ENCODE results near the gene BRPF3. TPM values are rescaled to one million over a fixed set of nuclear protein-coding genes. Genes with fewer than 3 reads are reported as not detected.

The BRPF3 gene
- total and polyA plus RNA-seq, 10 of the 15 experiments (the other 5 are each of a cell fraction or from before 2014, with no cell fraction given): 2.3 to 16.1 (median 6.7) TPM

- ATAC-seq (no peak), DNase-seq (ENCODE audit: low read depth, low spot score) (no peak), FAIRE-seq (no peak)
- in situ Hi-C loops (cut with MboI) (no loop called here), intact Hi-C loops (cut with micrococcal nuclease; ENCODE audit: unreplicated experiment) (no loop called here)
- H3K4me2 ChIP-seq (ENCODE audit: control insufficient read depth, insufficient read depth): no peak overlapping the region
- no peak overlapping the region for H3K9ac ChIP-seq (ENCODE audit: control insufficient read depth, insufficient read depth, low read length)
- no peak overlapping the region for H3K4me3 ChIP-seq
- H3K4me1 ChIP-seq (ENCODE audit: control insufficient read depth, insufficient read depth, low read length): no peaks in the 10 kb centered on the region
- H3K27me3 ChIP-seq (replicated peaks in 1 of 2; ENCODE audit: control insufficient read depth in 2 of 2, insufficient read depth in 2 of 2, low read length in 1 of 2): no peaks in the 10 kb centered on the region
- H4K20me1 ChIP-seq (ENCODE audit: control insufficient read depth, insufficient read depth): no peaks in the 10 kb centered on the region
- H3K36me3 ChIP-seq (ENCODE audit: control insufficient read depth in 2 of 2, insufficient read depth in 2 of 2, low read length in 1 of 2): peaks cover 11 to 24% of the 10 kb centered on the region in 2 experiments
- POLR2A ChIA-PET: interaction anchor here (1.0 to 1.5 kb wide), 2 partner anchors 13 to 817 kb away, joined by 3 to 4 read pairs; no protein-coding TSS in a partner anchor
- BruUV-seq (replicated peaks): no TSS peak
- H2AFZ ChIP-seq (ENCODE audit: control insufficient read depth, low read depth, low read length): no peak overlapping the region
- 78% methylated on average over 3 of the region's 3 CpGs for WGBS (ENCODE audit: insufficient coverage, insufficient replicate concordance, low lambda C conversion rate, missing lambda C conversion rate)
- CTCF ChIA-PET: no interaction called here
- SMC1A ChIA-PET (ENCODE audit: uncharacterized antibody, unreplicated experiment): no interaction called here
- H3K79me2 ChIP-seq (ENCODE audit: control insufficient read depth, insufficient read depth, low read length): no peaks in the 10 kb centered on the region
- H3K27ac ChIP-seq (ENCODE audit: control insufficient read depth, insufficient read depth): no peak overlapping the region
- RAD21 ChIA-PET (ENCODE audit: unreplicated experiment): no interaction called here
- no peaks in the 10 kb centered on the region for H3K9me3 ChIP-seq (replicated peaks; ENCODE audit: control insufficient read depth, insufficient read depth, low read length)
- TF ChIP-seq FOXK2 (IDR thresholded peaks at IDR 0.05): no peak
- TF ChIP-seq, protein P1, sequence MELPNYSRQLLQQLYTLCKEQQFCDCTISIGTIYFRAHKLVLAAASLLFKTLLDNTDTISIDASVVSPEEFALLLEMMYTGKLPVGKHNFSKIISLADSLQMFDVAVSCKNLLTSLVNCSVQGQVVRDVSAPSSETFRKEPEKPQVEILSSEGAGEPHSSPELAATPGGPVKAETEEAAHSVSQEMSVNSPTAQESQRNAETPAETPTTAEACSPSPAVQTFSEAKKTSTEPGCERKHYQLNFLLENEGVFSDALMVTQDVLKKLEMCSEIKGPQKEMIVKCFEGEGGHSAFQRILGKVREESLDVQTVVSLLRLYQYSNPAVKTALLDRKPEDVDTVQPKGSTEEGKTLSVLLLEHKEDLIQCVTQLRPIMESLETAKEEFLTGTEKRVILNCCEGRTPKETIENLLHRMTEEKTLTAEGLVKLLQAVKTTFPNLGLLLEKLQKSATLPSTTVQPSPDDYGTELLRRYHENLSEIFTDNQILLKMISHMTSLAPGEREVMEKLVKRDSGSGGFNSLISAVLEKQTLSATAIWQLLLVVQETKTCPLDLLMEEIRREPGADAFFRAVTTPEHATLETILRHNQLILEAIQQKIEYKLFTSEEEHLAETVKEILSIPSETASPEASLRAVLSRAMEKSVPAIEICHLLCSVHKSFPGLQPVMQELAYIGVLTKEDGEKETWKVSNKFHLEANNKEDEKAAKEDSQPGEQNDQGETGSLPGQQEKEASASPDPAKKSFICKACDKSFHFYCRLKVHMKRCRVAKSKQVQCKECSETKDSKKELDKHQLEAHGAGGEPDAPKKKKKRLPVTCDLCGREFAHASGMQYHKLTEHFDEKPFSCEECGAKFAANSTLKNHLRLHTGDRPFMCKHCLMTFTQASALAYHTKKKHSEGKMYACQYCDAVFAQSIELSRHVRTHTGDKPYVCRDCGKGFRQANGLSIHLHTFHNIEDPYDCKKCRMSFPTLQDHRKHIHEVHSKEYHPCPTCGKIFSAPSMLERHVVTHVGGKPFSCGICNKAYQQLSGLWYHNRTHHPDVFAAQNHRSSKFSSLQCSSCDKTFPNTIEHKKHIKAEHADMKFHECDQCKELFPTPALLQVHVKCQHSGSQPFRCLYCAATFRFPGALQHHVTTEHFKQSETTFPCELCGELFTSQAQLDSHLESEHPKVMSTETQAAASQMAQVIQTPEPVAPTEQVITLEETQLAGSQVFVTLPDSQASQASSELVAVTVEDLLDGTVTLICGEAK (IDR thresholded peaks at IDR 0.05; ENCODE audit: borderline replicate concordance): no peak
- TF ChIP-seq PRDM15 (CRISPR knock-in tag; IDR thresholded peaks at IDR 0.05): no peak
- TF ChIP-seq MLLT1 (IDR thresholded peaks at IDR 0.05): no peak
Observed at GRCh38 chr6:36219081-36219480, 22.5 kb downstream of the BRPF3 start.

Data from GM12878 (cell line).